B cell (primary cell): Measurements from ENCODE around the gene VIT. TPM values are rescaled to one million over a fixed set of nuclear protein-coding genes. Genes with fewer than 3 reads are reported as not detected.

Experiments
- ATAC-seq: fragments of 200-7000 bp; cut with Tn5 transposase; one replicate; pipeline ENCODE4 v1.10.0; 2021; ENCODE audit warnings: low read depth, mild to moderate bottlenecking, moderate number of reproducible peaks, moderate library complexity
- CTCF ChIA-PET: fragments of 350-600 bp; sonication (Branson Sonifier 250); formaldehyde crosslinking; loops from one replicate; lab custom pipeline; 2021; ENCODE audit warnings: antibody characterized with exemption, inconsistent platforms; lab: Charles Lee
- POLR2A ChIA-PET: fragments of 350-600 bp; sonication (Branson Sonifier 250); formaldehyde crosslinking; loops from one replicate; lab custom pipeline; 2021; ENCODE audit warnings: antibody characterized with exemption; lab: Charles Lee
- DNase-seq: peaks from one replicate; pipeline ENCODE4 v3.0.0; 2013
- H2AFZ ChIP-seq: 2 replicates; pipeline ENCODE4 v1.6.1; 2012; ENCODE audit warnings: mild to moderate bottlenecking, low read depth, low read length; ENCODE audit not compliant: insufficient read depth, poor library complexity, severe bottlenecking
- H3K27ac ChIP-seq, 2 donors: 1 replicate in 1 of 2; 2 replicates in 1 of 2; pipeline ENCODE4 v1.5.1; 2012 to 2013; ENCODE audit warnings: low read length in 2 of 2, mild to moderate bottlenecking in 2 of 2, moderate library complexity in 1 of 2
- H3K27me3 ChIP-seq, 4 experiments: fragments of 200-600 bp in 1 of 4; sonication (generic) in 1 of 4; replicated peaks in 1 of 4; 1 replicate in 2 of 4; 2 replicates in 2 of 4; pipeline versions ENCODE4 v1.6.1 to v1.7.0; 2013 to 2016; ENCODE audit warnings: low read length in 3 of 4, mild to moderate bottlenecking in 2 of 4, mixed read lengths in 1 of 4, moderate library complexity in 1 of 4; ENCODE audit not compliant: insufficient read depth in 4 of 4, control insufficient read depth in 3 of 4; ENCODE audit errors: control extremely low read depth in 1 of 4
- H3K36me3 ChIP-seq, 2 experiments: replicated peaks in 1 of 2; 1 replicate in 1 of 2; 2 replicates in 1 of 2; pipeline versions ENCODE4 v1.6.1 to v1.7.1; 2013; ENCODE audit warnings: low read length in 1 of 2; ENCODE audit not compliant: insufficient read depth in 2 of 2, control insufficient read depth in 1 of 2; ENCODE audit errors: control extremely low read depth in 1 of 2, extremely low read depth in 1 of 2
- H3K4me1 ChIP-seq, 2 donors: fragments of 200-600 bp in 1 of 2; sonication (generic) in 1 of 2; 1 replicate in 1 of 2; 2 replicates in 1 of 2; pipeline versions ENCODE4 v1.5.1 to v1.6.1; 2013 to 2017; ENCODE audit warnings: low read length in 2 of 2; ENCODE audit not compliant: control insufficient read depth in 2 of 2, insufficient read depth in 2 of 2
- H3K4me2 ChIP-seq: replicated peaks from 2 replicates; pipeline ENCODE3; 2012; ENCODE audit warnings: mild to moderate bottlenecking, low read depth, low read length; ENCODE audit not compliant: poor library complexity, severe bottlenecking
- H3K4me3 ChIP-seq, 5 experiments: fragments of 200-600 bp in 1 of 5; sonication (generic) in 1 of 5; 1 replicate in 3 of 5; 2 replicates in 2 of 5; pipeline versions ENCODE4 v1.5.1 to v1.7.0; 2011 to 2016; ENCODE audit warnings: low read length in 4 of 5, mild to moderate bottlenecking in 4 of 5, low read depth in 2 of 5, control low read depth in 1 of 5, moderate library complexity in 1 of 5; ENCODE audit not compliant: insufficient read depth in 1 of 5; ENCODE audit errors: control extremely low read depth in 1 of 5, extremely low read depth in 1 of 5
- H3K79me2 ChIP-seq: fragments of 200-600 bp; sonication (generic); one replicate; pipeline ENCODE4 v1.6.0; 2016; ENCODE audit warnings: low read length; ENCODE audit not compliant: control insufficient read depth, insufficient read depth
- H3K9ac ChIP-seq: fragments of 200-600 bp; sonication (generic); 2 replicates; pipeline ENCODE4 v1.6.1; 2017; ENCODE audit warnings: mild to moderate bottlenecking, low read length, moderate library complexity
- H3K9me3 ChIP-seq, 3 donors: one replicate each; pipeline versions ENCODE4 v1.6.1 to v1.7.1; 2013; ENCODE audit warnings: low read length in 2 of 3; ENCODE audit not compliant: control insufficient read depth in 2 of 3, insufficient read depth in 1 of 3; ENCODE audit errors: control extremely low read depth in 1 of 3
- H4K20me1 ChIP-seq: 2 replicates; pipeline ENCODE4 v1.6.0; 2012; ENCODE audit warnings: mild to moderate bottlenecking, low read length; ENCODE audit not compliant: insufficient read depth, control insufficient read depth, poor library complexity, severe bottlenecking
- H3K27ac Mint-ChIP-seq: one replicate; pipeline ENCODE4 v1.8.0; 2021; ENCODE audit warnings: mixed read lengths
- H3K27me3 Mint-ChIP-seq: one replicate; pipeline ENCODE4 v1.8.0; 2021; ENCODE audit warnings: mixed read lengths
- H3K4me1 Mint-ChIP-seq: one replicate; pipeline ENCODE4 v1.8.0; 2021; ENCODE audit warnings: mixed read lengths
- H3K4me3 Mint-ChIP-seq: one replicate; pipeline ENCODE4 v1.8.0; 2021; ENCODE audit warnings: mixed read lengths
- H3K9me3 Mint-ChIP-seq: one replicate; pipeline ENCODE4 v1.8.0; 2022; ENCODE audit warnings: mixed read lengths; ENCODE audit not compliant: insufficient read depth
- CTCF ChIP-seq: fragments of 200-600 bp; IDR thresholded peaks from one replicate; pipeline ENCODE4 v1.8.0; 2022; ENCODE audit warnings: antibody characterized with exemption, mild to moderate bottlenecking
- EZH2 ChIP-seq: IDR thresholded peaks from 2 replicates; pipeline ENCODE4 v1.6.1; 2012; ENCODE audit warnings: borderline replicate concordance, low read depth, mild to moderate bottlenecking, moderate library complexity, low read length; ENCODE audit not compliant: insufficient read depth, poor library complexity, severe bottlenecking
- WGBS: methylation state at CpG from one replicate; pipeline ENCODE4 v1.1.5; 2013; ENCODE audit warnings: missing lambda C conversion rate; ENCODE audit not compliant: insufficient coverage; 5-methylcytosine and 5-hydroxymethylcytosine counted together
- intact Hi-C: fragments of 100-400 bp; cut with micrococcal nuclease; formaldehyde crosslinking; loops from one replicate; pipeline ENCODE4 v1.10.0; 2022
- polyA plus RNA-seq: library from polyadenylated mRNA; depleted of rRNA; stranded (reverse); fragments of >200 nt; gene quantifications from 2 replicates; pipeline ENCODE4 v1.2.3, GENCODE V29; 2012
- total RNA-seq, 2 donors: library from RNA; stranded (reverse); fragments of 120-200 nt in 1 of 2; gene quantifications; 1 replicate in 1 of 2; 2 replicates in 1 of 2; pipeline versions ENCODE4 v1.2.3 to v1.2.4, GENCODE V29; 2013 to 2022

VIT gene
- total and polyA plus RNA-seq, 2 donors (not counting 1 experiment from before 2014, with no cell fraction given), result not detected

- no peak overlapping the region for H3K27ac ChIP-seq
- H3K4me1 ChIP-seq, result no peaks in the 10 kb centered on the region
- no peak overlapping the region for H3K27ac Mint-ChIP-seq
- H3K9me3 Mint-ChIP-seq, result no peaks in the 10 kb centered on the region
- no peak for ATAC-seq
- no peaks in the 10 kb centered on the region for H3K4me1 Mint-ChIP-seq
- no peaks in the 10 kb centered on the region for H3K27me3 ChIP-seq
- ChIA-PET CTCF (no interaction called here), POLR2A (no interaction called here)
- no peak for TF ChIP-seq CTCF
- TF ChIP-seq EZH2, result no peak
- intact Hi-C loops, result no loop called here
- no peak overlapping the region for H3K4me2 ChIP-seq
- no peaks in the 10 kb centered on the region for H3K9me3 ChIP-seq
- H3K79me2 ChIP-seq, result no peaks in the 10 kb centered on the region
- no peak overlapping the region for H2AFZ ChIP-seq
- H3K9ac ChIP-seq, result no peak overlapping the region
- no peaks in the 10 kb centered on the region for H3K27me3 Mint-ChIP-seq
- H3K4me3 Mint-ChIP-seq, result no peak overlapping the region
- DNase-seq, result no peak
- H3K36me3 ChIP-seq, result peaks cover 10 to 18% of the 10 kb centered on the region in 2 experiments
- no peak overlapping the region for H3K4me3 ChIP-seq
- no peaks in the 10 kb centered on the region for H4K20me1 ChIP-seq
Observed at GRCh38 chr2:36843838-36844237, 147.3 kb downstream of the VIT start.

GRCh38 chr2:36849265-36849664, 152.8 kb downstream of the VIT start:
- DNase-seq, result no peak
- Histone ChIP-seq H3K4me1 (no peaks in the 10 kb centered on the region), H3K27ac (no peak overlapping the region), H3K36me3 (peaks cover 16 to 43% of the 10 kb centered on the region in 2 experiments), H3K9me3 (no peaks in the 10 kb centered on the region), H3K4me2 (no peak overlapping the region), H2AFZ (no peak overlapping the region), H3K79me2 (no peaks in the 10 kb centered on the region), H3K27me3 (no peaks in the 10 kb centered on the region), H3K4me3 (no peak overlapping the region), H4K20me1 (no peaks in the 10 kb centered on the region), H3K9ac (no peak overlapping the region)
- 100% methylated on average over 3 of the region's 8 CpGs for WGBS
- no peak for ATAC-seq
- POLR2A ChIA-PET, result no interaction called here
- Mint-ChIP-seq H3K27ac (no peak overlapping the region), H3K9me3 (no peaks in the 10 kb centered on the region), H3K27me3 (no peaks in the 10 kb centered on the region), H3K4me1 (no peaks in the 10 kb centered on the region), H3K4me3 (no peak overlapping the region)
- CTCF ChIA-PET, result interaction anchor here (0.6 kb wide), 1 partner anchor 13 kb away, joined by 3 read pairs; no protein-coding TSS in a partner anchor
- TF ChIP-seq EZH2, result no peak
- TF ChIP-seq CTCF, result no peak
- intact Hi-C loops, result no loop called here
